Skin of body (tissue), 2 donors: ENCODE results near the gene AXIN1. TPM values are rescaled to one million over a fixed set of nuclear protein-coding genes. Genes with fewer than 3 reads are reported as not detected.

Experiments used
- DNase-seq: peaks from one replicate; lab custom pipeline; 2025; lab: John Stamatoyannopoulos, UW
- total RNA-seq: library from RNA; depleted of rRNA; stranded (reverse); fragments of >200 nt; gene quantifications from one replicate; pipeline ENCODE4 v1.2.3, GENCODE V29; 2014

Gene AXIN1
- total RNA-seq, 1 donor from 2014 or later = 13.3 TPM

GRCh38 chr16:284204-285120 is 68.1 kb downstream of the AXIN1 start:
- DNase-seq = no peak

GRCh38 chr16:283033-283805 is 69.3 kb downstream of the AXIN1 start, which contains the start of gene PDIA2:
Gene PDIA2 (plus strand): TSS chr16:283164. CDS start chr16:283170, 6 bp downstream.
- no peak for DNase-seq

GRCh38 chr16:282491-282890 is 70.0 kb downstream of the AXIN1 start:
- DNase-seq = no peak

GRCh38 chr16:281660-282255 is 70.8 kb downstream of the AXIN1 start:
- no peak for DNase-seq

- no peak for DNase-seq
Observed at GRCh38 chr16:280991-281659, 71.4 kb downstream of the AXIN1 start.

- no peak for DNase-seq
Observed at GRCh38 chr16:280552-280951, 72.0 kb downstream of the AXIN1 start, which contains the start of gene ARHGDIG. Gene ARHGDIG (plus strand): TSS chr16:280591. CDS start chr16:280681, 90 bp downstream.

GRCh38 chr16:280005-280460 is 72.5 kb downstream of the AXIN1 start:
- no peak for DNase-seq

- no peak for DNase-seq
Observed at GRCh38 chr16:279531-279930, 73.0 kb downstream of the AXIN1 start.

- no peak for DNase-seq
Observed at GRCh38 chr16:278863-279366, 73.6 kb downstream of the AXIN1 start.

- no peak for DNase-seq
Observed at GRCh38 chr16:276426-277077, 76.0 kb downstream of the AXIN1 start.

- no peak for DNase-seq
Observed at GRCh38 chr16:275786-276232, 76.7 kb downstream of the AXIN1 start, which contains the start of gene RGS11. Gene RGS11 (minus strand): TSS chr16:275944. CDS start chr16:275911, 33 bp downstream.

- DNase-seq = no peak
Observed at GRCh38 chr16:275041-275641, 77.4 kb downstream of the AXIN1 start.

- DNase-seq = no peak
Observed at GRCh38 chr16:273547-274421, 78.7 kb downstream of the AXIN1 start.

- no peak for DNase-seq
Observed at GRCh38 chr16:272633-273546, 79.6 kb downstream of the AXIN1 start.

- DNase-seq = no peak
Observed at GRCh38 chr16:270381-271255, 81.9 kb downstream of the AXIN1 start.

GRCh38 chr16:269061-269796 is 83.3 kb downstream of the AXIN1 start:
- no peak for DNase-seq
